ENCODE data around the gene GPC5. TPM values are rescaled to one million over a fixed set of nuclear protein-coding genes. Genes with fewer than 3 reads are reported as not detected.

GPC5 gene
- total and polyA plus RNA-seq, 2 of the 8 experiments (the other 6 are each of a cell fraction or from before 2014, with no cell fraction given), result 0.20 to 0.39 TPM

DNA sequence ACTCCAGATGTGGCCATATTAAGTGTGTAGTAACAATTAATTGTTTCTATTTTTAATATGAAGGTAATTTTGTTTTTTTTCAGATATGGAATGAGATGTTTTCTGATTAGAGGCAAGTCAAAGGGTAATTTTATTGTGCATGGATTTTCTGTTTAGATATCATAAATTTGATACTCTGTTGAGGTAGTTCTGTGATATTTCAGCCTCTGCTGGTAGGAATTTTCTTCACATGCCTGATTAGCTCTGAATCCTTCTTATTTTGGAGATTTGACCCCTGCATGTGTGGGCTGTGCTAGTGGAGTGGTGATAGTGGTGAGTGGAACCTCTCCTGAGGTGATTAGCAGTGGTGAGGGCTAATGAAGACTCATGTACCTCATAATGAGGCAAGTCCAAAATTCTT, 301.4 kb downstream of the GPC5 start:
- Histone ChIP-seq H3K4me2 (ENCODE audit: insufficient read depth in 1 of 2, low read depth in 2 of 2, low read length in 2 of 2) (no peak overlapping the region), H3K23me2 (ENCODE audit: low read depth, low read length) (no peaks in the 10 kb centered on the region; the same call in 1 of the 2 replicates), H3K23ac (ENCODE audit: insufficient read length) (no peak overlapping the region), H3K56ac (replicated peaks; ENCODE audit: insufficient read length, low read depth, low read length) (no peak overlapping the region), H2BK12ac (ENCODE audit: low read depth, low read length) (no peak overlapping the region), H3K79me1 (ENCODE audit: low read depth, low read length) (no peaks in the 10 kb centered on the region), H3K14ac (ENCODE audit: insufficient read length) (no peak overlapping the region), H3K18ac (ENCODE audit: extremely low read depth, low read length) (no peak overlapping the region), H3K4me3 (ENCODE audit: extremely low read depth in 1 of 4, insufficient read depth in 2 of 4, low read depth in 3 of 4, low read length in 4 of 4) (no peak overlapping the region), H3K9me3 (ENCODE audit: insufficient read depth in 2 of 2, low read depth in 1 of 2, low read length in 1 of 2) (no peaks in the 10 kb centered on the region), H3K36me3 (ENCODE audit: control insufficient read depth in 2 of 4, insufficient read depth in 4 of 4, low read length in 3 of 4) (no peaks in the 10 kb centered on the region), H2AK5ac (ENCODE audit: low read depth, low read length) (no peak overlapping the region), H2AFZ (ENCODE audit: low read length) (no peak overlapping the region), H3K9ac (replicated peaks in 1 of 4; ENCODE audit: extremely low read depth in 1 of 4, low read depth in 3 of 4, low read length in 3 of 4) (no peak overlapping the region), H3K27ac (ENCODE audit: low read depth, low read length) (no peak overlapping the region), H4K20me1 (replicated peaks in 1 of 2; ENCODE audit: control insufficient read depth in 1 of 2, insufficient read depth in 2 of 2, low read length in 2 of 2) (no peaks in the 10 kb centered on the region), H3K27me3 (replicated peaks in 1 of 4; ENCODE audit: control insufficient read depth in 3 of 4, extremely low read depth in 1 of 4, insufficient read depth in 3 of 4, low read length in 3 of 4) (no peaks in the 10 kb centered on the region), H2BK120ac (replicated peaks; ENCODE audit: low read depth, low read length) (no peak overlapping the region), H2BK20ac (ENCODE audit: low read length) (no peak overlapping the region), H3K79me2 (ENCODE audit: control insufficient read depth in 1 of 2, insufficient read depth in 2 of 2, low read length in 2 of 2) (no peaks in the 10 kb centered on the region), H4K91ac (replicated peaks; ENCODE audit: insufficient read length, low read length) (no peak overlapping the region), H2BK15ac (ENCODE audit: low read length) (no peak overlapping the region), H3K4me1 (replicated peaks in 1 of 4; ENCODE audit: control insufficient read depth in 3 of 4, insufficient read depth in 4 of 4, low read length in 3 of 4) (no peaks in the 10 kb centered on the region), H4K8ac (ENCODE audit: extremely low read depth, insufficient read depth, low read length) (no peak overlapping the region), H4K5ac (ENCODE audit: insufficient read length, low read depth, low read length) (no peak overlapping the region), H3K4ac (replicated peaks; ENCODE audit: insufficient read length, low read depth, low read length) (no peak overlapping the region), H2BK5ac (ENCODE audit: low read depth, low read length) (no peak overlapping the region)
- TF ChIP-seq SAP30 (IDR thresholded peaks at IDR 0.05; ENCODE audit: insufficient read depth, insufficient replicate concordance, low read length) (no peak), TEAD4 (IDR thresholded peaks at IDR 0.05; ENCODE audit: low read depth, low read length) (0 out of 2 replicates have a peak, but pooled peaks have one; percentile 58), SIN3A (conservative IDR thresholded peaks at IDR 0.05 in 1 of 2, IDR thresholded peaks at IDR 0.05 in 1 of 2; ENCODE audit: low read depth in 1 of 2, low read length in 2 of 2) (no peak)
- no peak for DNase-seq (ENCODE audit: low read depth in 1 of 2, low spot score in 2 of 2)
- POLR2A ChIA-PET (ENCODE audit: partially characterized antibody), result no interaction called here
- FAIRE-seq, result no peak
- CTCF ChIA-PET (ENCODE audit: partially characterized antibody), result interaction anchor here (1.0 kb wide), 1 partner anchor 15 kb away, joined by 3 read pairs; no protein-coding TSS in a partner anchor

All from H1 (cell line).